ENCODE measurements around the gene VSIG2. TPM values are rescaled to one million over a fixed set of nuclear protein-coding genes. Genes with fewer than 3 reads are reported as not detected.

VSIG2 gene
- total RNA-seq, 6 experiments from 2014 or later, result 0.14 TPM; not detected in 5

DNA sequence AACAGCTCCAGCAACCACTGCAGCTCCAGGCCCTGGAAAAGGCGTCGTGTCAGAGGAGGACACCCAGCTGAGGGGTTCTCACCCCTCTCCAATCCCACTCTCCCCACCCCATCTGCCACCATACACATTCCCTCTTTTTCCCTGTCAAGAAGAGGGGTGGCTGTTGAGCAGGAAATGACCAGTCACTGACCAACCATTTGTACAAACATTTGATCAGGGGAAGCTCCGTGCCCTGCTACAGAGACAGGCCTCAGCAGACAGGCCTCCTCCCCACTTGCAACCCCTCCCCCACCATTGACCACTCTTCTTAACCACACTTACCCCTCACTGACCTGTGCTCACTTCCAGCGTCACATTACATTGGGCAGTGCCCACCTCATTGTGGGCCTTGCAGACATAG, 2.3 kb upstream of the VSIG2 start:
- H3K4me3 Mint-ChIP-seq, result no peak overlapping the region
- no peak for DNase-seq
- no peak overlapping the region for H3K27ac Mint-ChIP-seq
- no peaks in the 10 kb centered on the region for H3K9me3 Mint-ChIP-seq
- peaks cover 39% of the 10 kb centered on the region for H3K4me1 Mint-ChIP-seq (ENCODE audit: low read depth)
- peaks cover 29% of the 10 kb centered on the region for H3K27me3 Mint-ChIP-seq (ENCODE audit: insufficient read depth)
- no peaks in the 10 kb centered on the region for H3K36me3 Mint-ChIP-seq (ENCODE audit: low read depth)
- no peak for TF ChIP-seq CTCF (IDR thresholded peaks at IDR 0.05)

DNA sequence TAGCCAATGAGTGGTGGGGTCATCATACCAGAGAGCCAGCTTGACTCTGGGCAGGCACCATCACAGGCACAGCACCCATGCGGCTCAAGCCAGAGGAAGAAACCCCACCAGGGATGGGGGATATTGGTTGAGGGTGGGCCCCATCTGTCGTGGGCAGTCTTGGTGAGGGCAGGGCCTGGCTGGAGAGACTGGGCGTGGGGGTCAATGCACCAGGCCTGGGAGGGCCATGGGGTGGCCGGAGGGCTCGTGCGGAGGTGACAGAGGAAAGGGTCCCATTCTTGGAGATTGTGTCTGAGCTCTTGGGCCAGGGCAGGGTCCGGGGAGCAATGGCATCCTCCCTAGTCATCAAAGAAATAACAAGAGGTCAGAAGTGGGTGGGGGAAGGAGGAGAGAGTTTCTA, 1.6 kb upstream of the VSIG2 start:
- Mint-ChIP-seq H3K27me3 (ENCODE audit: insufficient read depth) (peaks cover 24% of the 10 kb centered on the region), H3K9me3 (no peaks in the 10 kb centered on the region), H3K27ac (no peak overlapping the region; the same call in 1 of the 2 replicates), H3K4me1 (ENCODE audit: low read depth) (peaks cover 40% of the 10 kb centered on the region), H3K36me3 (ENCODE audit: low read depth) (no peaks in the 10 kb centered on the region), H3K4me3 (no peak overlapping the region)
- no peak for TF ChIP-seq CTCF (IDR thresholded peaks at IDR 0.05)
- DNase-seq, result no peak

DNA sequence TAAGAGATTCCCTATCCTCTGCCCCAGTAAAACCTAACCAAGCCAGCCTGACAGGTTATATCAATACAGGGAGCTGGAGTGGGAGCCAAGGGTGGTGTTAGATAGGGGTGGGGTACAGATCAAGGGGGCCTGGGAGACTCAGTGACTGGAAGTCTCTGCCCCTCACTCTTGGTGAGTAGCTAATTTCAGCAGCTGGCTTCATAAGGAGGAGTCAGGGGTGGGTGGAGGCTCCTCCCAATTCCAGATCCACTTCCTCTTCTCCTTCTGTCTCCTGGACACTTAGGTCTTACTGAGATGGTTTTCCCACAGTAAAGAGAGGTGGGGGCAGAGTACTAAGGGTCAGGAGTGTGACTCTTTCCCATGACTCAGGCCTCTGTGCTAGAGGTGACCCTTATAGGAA, 1.1 kb upstream of the VSIG2 start:
- no peaks in the 10 kb centered on the region for H3K9me3 Mint-ChIP-seq
- no peak overlapping the region for H3K4me3 Mint-ChIP-seq
- no peaks in the 10 kb centered on the region for H3K36me3 Mint-ChIP-seq (ENCODE audit: low read depth)
- H3K27ac Mint-ChIP-seq, result no peak overlapping the region; the same call in 1 of the 2 replicates
- TF ChIP-seq CTCF (IDR thresholded peaks at IDR 0.05), result no peak
- H3K27me3 Mint-ChIP-seq (ENCODE audit: insufficient read depth), result peaks cover 21% of the 10 kb centered on the region
- H3K4me1 Mint-ChIP-seq (ENCODE audit: low read depth), result peaks cover 40% of the 10 kb centered on the region
- no peak for DNase-seq

- Mint-ChIP-seq H3K9me3 (no peaks in the 10 kb centered on the region), H3K4me1 (ENCODE audit: low read depth) (peaks cover 43% of the 10 kb centered on the region), H3K4me3 (no peak overlapping the region), H3K27me3 (ENCODE audit: insufficient read depth) (peaks cover 15% of the 10 kb centered on the region), H3K27ac (no peak overlapping the region), H3K36me3 (ENCODE audit: low read depth) (no peaks in the 10 kb centered on the region)
- no peak for TF ChIP-seq CTCF (IDR thresholded peaks at IDR 0.05)
- DNase-seq, result no peak
These were observed 532 bp upstream of the VSIG2 start for GRCh38 chr11:124752471-124753102.

- Mint-ChIP-seq H3K4me3 (no peak overlapping the region), H3K27me3 (ENCODE audit: insufficient read depth) (peaks cover 11% of the 10 kb centered on the region), H3K27ac (no peak overlapping the region), H3K9me3 (no peaks in the 10 kb centered on the region), H3K4me1 (ENCODE audit: low read depth) (peaks cover 55% of the 10 kb centered on the region), H3K36me3 (ENCODE audit: low read depth) (no peaks in the 10 kb centered on the region)
- no peak for TF ChIP-seq CTCF (IDR thresholded peaks at IDR 0.05)
- no peak for DNase-seq
These were observed 689 bp downstream of the VSIG2 start for GRCh38 chr11:124751391-124751740.

- peaks cover 56% of the 10 kb centered on the region for H3K4me1 Mint-ChIP-seq (ENCODE audit: low read depth)
- no peak overlapping the region for H3K27ac Mint-ChIP-seq
- H3K9me3 Mint-ChIP-seq, result no peaks in the 10 kb centered on the region
- peaks cover 15% of the 10 kb centered on the region for H3K27me3 Mint-ChIP-seq (ENCODE audit: insufficient read depth)
- H3K4me3 Mint-ChIP-seq, result no peak overlapping the region
- TF ChIP-seq CTCF (IDR thresholded peaks at IDR 0.05), result no peak
- no peaks in the 10 kb centered on the region for H3K36me3 Mint-ChIP-seq (ENCODE audit: low read depth)
- no peak for DNase-seq
These were observed 2.1 kb downstream of the VSIG2 start for GRCh38 chr11:124749912-124750311.
